Panc1 (cell line): ENCODE results near the gene USP40. TPM values are rescaled to one million over a fixed set of nuclear protein-coding genes. Genes with fewer than 3 reads are reported as not detected.

Source experiments
- ATAC-seq: fragments of 200-7000 bp; cut with Tn5 transposase; 2 replicates; pipeline ENCODE4 v1.9.1; 2020; ENCODE audit warnings: mild to moderate bottlenecking, moderate library complexity
- BruUV-seq: library from RNA; stranded (reverse); fragments of 400-500 nt; replicated peaks from 2 replicates; lab custom pipeline; 2021; lab: Mats Ljungman, UMichigan
- CTCF ChIA-PET: fragments of 300-600 bp; sonication (Branson Sonifier 250); formaldehyde crosslinking; loops from one replicate; lab custom pipeline; 2022; ENCODE audit warnings: antibody characterized with exemption; lab: Charles Lee
- POLR2A ChIA-PET: fragments of 300-600 bp; sonication (Branson Sonifier 250); formaldehyde crosslinking; loops from one replicate; lab custom pipeline; 2022; ENCODE audit warnings: antibody characterized with exemption; lab: Charles Lee
- DNase-seq: peaks from one replicate; pipeline ENCODE4 v3.0.0-alpha.2; 2010; ENCODE audit warnings: low read depth, low spot score
- H3K27ac ChIP-seq: 2 replicates; pipeline ENCODE4 v1.5.1; 2011; ENCODE audit warnings: mild to moderate bottlenecking, low read length, inconsistent platforms
- H3K27me3 ChIP-seq: fragments of 200-500 bp; sonication (Bioruptor generic); 2 replicates; pipeline ENCODE4 v1.6.0; 2014; ENCODE audit warnings: low read length, inconsistent platforms; ENCODE audit not compliant: control insufficient read depth, insufficient read depth
- H3K36me3 ChIP-seq: fragments of 200-500 bp; sonication (Bioruptor generic); 2 replicates; pipeline ENCODE4 v1.5.1; 2014; ENCODE audit warnings: inconsistent platforms, mild to moderate bottlenecking, low read length, moderate library complexity; ENCODE audit not compliant: control insufficient read depth, insufficient read depth
- H3K4me1 ChIP-seq: 2 replicates; pipeline ENCODE4 v1.5.1; 2011; ENCODE audit warnings: inconsistent platforms, mild to moderate bottlenecking, low read length, moderate library complexity; ENCODE audit not compliant: control insufficient read depth, insufficient read depth
- H3K4me3 ChIP-seq, 2 experiments: 2 replicates each; pipeline ENCODE4 v1.5.1; 2011 to 2012; ENCODE audit warnings: low read depth in 2 of 2, low read length in 2 of 2, mild to moderate bottlenecking in 2 of 2, inconsistent platforms in 1 of 2, moderate library complexity in 1 of 2
- H3K9me3 ChIP-seq: fragments of 200-500 bp; sonication (Bioruptor generic); 2 replicates; pipeline ENCODE4 v1.5.1; 2014; ENCODE audit warnings: low read depth, mild to moderate bottlenecking, inconsistent platforms, low read length, moderate library complexity; ENCODE audit not compliant: control insufficient read depth, insufficient read depth
- CTCF ChIP-seq: fragments of 450-650 bp; IDR thresholded peaks from 2 replicates; pipeline ENCODE4 v1.5.1; 2017; ENCODE audit warnings: mild to moderate bottlenecking
- POLR2AphosphoS5 ChIP-seq: IDR thresholded peaks from 2 replicates; pipeline ENCODE4 v1.6.1; 2012; ENCODE audit warnings: mild to moderate bottlenecking, low read depth, low read length, moderate library complexity
- REST ChIP-seq, 2 experiments: IDR thresholded peaks; 2 replicates each; pipeline ENCODE4 v1.6.1; 2011 to 2012; ENCODE audit warnings: low read depth in 2 of 2, control low read depth in 1 of 2, low read length in 1 of 2, mild to moderate bottlenecking in 1 of 2, moderate library complexity in 1 of 2; ENCODE audit not compliant: insufficient read depth in 1 of 2
- SIN3A ChIP-seq: IDR thresholded peaks from 2 replicates; pipeline ENCODE4 v1.6.1; 2012; ENCODE audit warnings: low read depth, mild to moderate bottlenecking, low read length, moderate library complexity, borderline replicate concordance; ENCODE audit not compliant: insufficient read depth
- TCF7L2 ChIP-seq: IDR thresholded peaks from 2 replicates; pipeline ENCODE4 v1.6.1; 2011; ENCODE audit warnings: mild to moderate bottlenecking, low read depth, low read length, inconsistent platforms
- in situ Hi-C: cut with HindIII; loops from 2 replicates; pipeline ENCODE4 v1.10.0; 2016; ENCODE audit warnings: low sequenced_read_pairs, low pct_unique_long_range_greater_than_20kb
- intact Hi-C: fragments of 100-400 bp; cut with micrococcal nuclease; formaldehyde crosslinking; loops from one replicate; pipeline ENCODE4 v1.10.0; 2022; ENCODE audit not compliant: unreplicated experiment
- total RNA-seq: library from RNA; stranded (reverse); gene quantifications from one replicate; pipeline ENCODE4 v1.2.1, GENCODE V29; 2021; ENCODE audit not compliant: unreplicated experiment

USP40 gene
- total RNA-seq, 1 experiment from 2014 or later, result 26.6 TPM

GRCh38 chr2:233468741-233469110 is 97.9 kb downstream of the USP40 start:
- H3K36me3 ChIP-seq, result peaks cover 22% of the 10 kb centered on the region
- ChIA-PET CTCF (no interaction called here), POLR2A (no interaction called here)
- H3K4me1 ChIP-seq, result no peaks in the 10 kb centered on the region
- intact Hi-C loops (no loop called here), in situ Hi-C loops (no loop called here)
- no peak overlapping the region for H3K27ac ChIP-seq
- H3K4me3 ChIP-seq, result no peak overlapping the region
- H3K9me3 ChIP-seq, result no peaks in the 10 kb centered on the region
- no peak for ATAC-seq
- BruUV-seq, result no TSS peak
- H3K27me3 ChIP-seq, result no peaks in the 10 kb centered on the region
- no peak for DNase-seq
- TF ChIP-seq TCF7L2 (no peak), CTCF (no peak), POLR2AphosphoS5 (no peak), REST (IDR thresholded peaks at IDR 0.05; ENCODE audit: insufficient read depth in 1 of 2, low read depth in 2 of 2, low read length in 1 of 2) (no peak), SIN3A (no peak)

- no peak for DNase-seq
- no peak for TF ChIP-seq REST (IDR thresholded peaks at IDR 0.05; ENCODE audit: insufficient read depth in 1 of 2, low read depth in 2 of 2, low read length in 1 of 2)
- no peak for TF ChIP-seq SIN3A
- TF ChIP-seq CTCF, result no peak
- no peak for TF ChIP-seq POLR2AphosphoS5
- TF ChIP-seq TCF7L2, result no peak
- H3K27ac ChIP-seq, result no peak overlapping the region
- no peaks in the 10 kb centered on the region for H3K9me3 ChIP-seq
- H3K27me3 ChIP-seq, result no peaks in the 10 kb centered on the region
- no peak overlapping the region for H3K4me3 ChIP-seq
- intact Hi-C loops (no loop called here), in situ Hi-C loops (no loop called here)
- H3K36me3 ChIP-seq, result peaks cover 22% of the 10 kb centered on the region
- POLR2A ChIA-PET, result no interaction called here
- ATAC-seq, result no peak
- CTCF ChIA-PET, result no interaction called here
- BruUV-seq, result no TSS peak
- no peaks in the 10 kb centered on the region for H3K4me1 ChIP-seq
Observed at GRCh38 chr2:233468047-233468740, 98.4 kb downstream of the USP40 start.
